Central memory CD4-positive, alpha-beta T cell (primary cell): ENCODE data around the gene LBX2.

Experiments used
- DNase-seq: peaks from one replicate; pipeline ENCODE4 v3.0.0; 2022

Gene LBX2

DNA sequence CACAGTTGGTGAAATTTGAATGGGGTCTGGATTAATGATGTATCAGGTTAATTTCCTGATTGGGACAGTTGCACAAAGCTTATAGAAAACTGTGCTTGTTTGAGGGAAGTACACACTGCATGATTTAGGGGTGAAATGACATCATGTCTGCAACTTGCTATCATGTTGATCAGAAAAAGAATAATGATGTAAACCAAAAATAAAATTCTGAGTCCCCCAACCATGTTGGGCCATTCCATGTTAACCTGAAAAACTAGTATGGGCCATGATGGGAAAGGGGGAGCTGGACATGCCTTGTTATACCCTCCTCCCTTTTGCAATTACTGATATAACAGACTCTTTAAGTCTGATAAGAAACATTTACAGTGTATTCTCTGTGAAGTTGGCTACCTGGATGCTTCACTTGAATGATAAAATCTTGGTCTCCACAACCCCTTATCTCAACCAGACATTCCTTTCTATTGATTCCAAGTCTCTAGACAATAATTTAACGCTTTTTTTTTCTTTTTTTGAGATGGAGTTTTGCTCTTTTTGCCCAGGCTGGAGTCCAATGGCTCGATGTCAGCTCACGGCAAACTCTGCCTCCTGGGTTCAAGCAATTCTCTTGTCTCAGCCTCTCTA is 48.7 kb downstream of the LBX2 start:
- no peak for DNase-seq

DNA sequence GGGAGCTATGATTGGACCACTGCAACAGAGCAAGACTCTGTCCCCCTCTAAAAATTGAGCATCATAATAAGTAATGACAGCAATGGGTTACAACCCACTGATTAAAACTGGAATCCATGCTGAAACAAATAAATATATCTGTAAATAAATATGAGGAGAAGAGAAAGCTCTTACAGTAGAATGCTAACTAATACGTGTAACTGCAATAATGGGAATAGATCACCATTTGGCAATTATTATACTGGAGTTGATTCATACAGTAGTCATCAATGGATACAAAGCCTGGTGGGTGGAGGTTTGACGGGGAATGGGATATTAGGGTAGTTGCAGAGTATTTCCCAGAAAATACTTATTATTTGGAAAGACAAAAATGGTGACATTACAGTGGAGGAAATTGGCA is 50.6 kb downstream of the LBX2 start:
- DNase-seq, result no peak
